ENCODE measurements around the gene RFX8.

Gene RFX8

DNA sequence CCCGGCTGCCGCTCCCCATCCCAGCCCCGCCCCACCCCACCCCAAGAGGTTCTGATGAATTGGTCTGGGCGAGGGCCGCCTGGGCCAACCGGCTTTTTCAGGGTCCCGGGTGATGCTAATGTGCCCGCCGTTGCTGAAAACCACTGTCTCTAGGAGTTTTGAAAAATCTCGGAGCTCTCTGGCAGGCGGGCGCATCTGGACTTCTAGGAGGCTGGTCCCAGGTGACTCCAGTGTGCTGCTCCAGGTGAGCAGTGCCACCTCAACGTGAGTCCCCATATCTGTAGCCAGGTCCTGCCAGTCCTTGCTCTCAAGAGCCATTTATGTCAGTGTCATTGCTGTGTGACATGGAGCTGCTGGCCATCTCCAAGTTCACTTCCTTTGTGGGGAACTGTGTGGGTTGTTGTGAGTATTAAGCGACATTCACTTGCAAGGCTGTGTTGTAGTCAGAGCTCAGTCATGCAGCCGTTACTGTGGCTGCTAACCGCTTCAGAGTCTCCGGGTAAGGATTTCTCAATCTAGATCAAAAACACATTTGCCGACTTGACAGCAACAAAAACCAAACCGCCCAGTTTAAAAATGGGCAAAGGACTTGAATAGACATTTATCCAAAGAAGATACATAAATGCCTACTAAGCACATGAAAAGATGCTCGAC lies at the start of gene RFX8:
Gene RFX8, minus strand, starts transcription at position 382 of the 654 bp plus-strand sequence. CDS start 8,264 bp downstream, outside the sequence.
- Histone ChIP-seq H3K4me1 (ENCODE audit: control insufficient read depth, insufficient read depth, low read length) (no peaks in the 10 kb centered on the region), H3K36me3 (ENCODE audit: control insufficient read depth in 2 of 2, insufficient read depth in 1 of 2, low read length in 2 of 2) (no peaks in the 10 kb centered on the region), H3K27ac (ENCODE audit: extremely low read depth, low read depth, low read length) (peak within 1 kb of the TSS; percentile 49; the same call in 1 of the 2 replicates), H3K4me3 (ENCODE audit: low read depth, low read length) (peak within 1 kb of the TSS; percentile 2; the same call in 1 of the 2 replicates), H3K9me3 (ENCODE audit: control insufficient read depth, insufficient read depth, low read depth, low read length) (no peaks in the 10 kb centered on the region)
- POLR2A ChIA-PET = interaction anchor here (0.6 kb wide), 1 partner anchor 262 kb away, joined by 3 read pairs; no protein-coding TSS in a partner anchor
- CTCF ChIA-PET = interaction anchor here (0.8 kb wide), 1 partner anchor 16 kb away, joined by 3 read pairs; no protein-coding TSS in a partner anchor
- TF ChIP-seq ZNF37A (tag by site-specific recombination; IDR thresholded peaks at IDR 0.05) (no peak), SCRT1 (tag by site-specific recombination; IDR thresholded peaks at IDR 0.05; ENCODE audit: borderline replicate concordance) (no peak), ZNF561 (tag by site-specific recombination; IDR thresholded peaks at IDR 0.05; ENCODE audit: borderline replicate concordance) (no peak), ZNF121 (tag by site-specific recombination; IDR thresholded peaks at IDR 0.05) (no peak), ZNF223 (tag by site-specific recombination; IDR thresholded peaks at IDR 0.05) (no peak), ZBTB21 (tag by site-specific recombination; IDR thresholded peaks at IDR 0.05) (no peak), ZNF416 (tag by site-specific recombination; IDR thresholded peaks at IDR 0.05) (no peak), ZNF623 (tag by site-specific recombination; IDR thresholded peaks at IDR 0.05) (no peak), ZNF701 (tag by site-specific recombination; IDR thresholded peaks at IDR 0.05) (no peak), ZNF302 (tag by site-specific recombination; IDR thresholded peaks at IDR 0.05; ENCODE audit: low read depth) (no peak), ZNF184 (tag by site-specific recombination; IDR thresholded peaks at IDR 0.05) (no peak), ZSCAN23 (tag by site-specific recombination; IDR thresholded peaks at IDR 0.05) (no peak), ZNF777 (tag by site-specific recombination; IDR thresholded peaks at IDR 0.05; ENCODE audit: borderline replicate concordance) (no peak)
- TF ChIP-seq, protein P1, sequence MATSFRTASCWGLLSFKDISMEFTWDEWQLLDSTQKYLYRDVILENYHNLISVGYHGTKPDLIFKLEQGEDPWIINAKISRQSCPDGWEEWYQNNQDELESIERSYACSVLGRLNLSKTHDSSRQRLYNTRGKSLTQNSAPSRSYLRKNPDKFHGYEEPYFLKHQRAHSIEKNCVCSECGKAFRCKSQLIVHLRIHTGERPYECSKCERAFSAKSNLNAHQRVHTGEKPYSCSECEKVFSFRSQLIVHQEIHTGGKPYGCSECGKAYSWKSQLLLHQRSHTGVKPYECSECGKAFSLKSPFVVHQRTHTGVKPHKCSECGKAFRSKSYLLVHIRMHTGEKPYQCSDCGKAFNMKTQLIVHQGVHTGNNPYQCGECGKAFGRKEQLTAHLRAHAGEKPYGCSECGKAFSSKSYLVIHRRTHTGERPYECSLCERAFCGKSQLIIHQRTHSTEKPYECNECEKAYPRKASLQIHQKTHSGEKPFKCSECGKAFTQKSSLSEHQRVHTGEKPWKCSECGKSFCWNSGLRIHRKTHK (tag by site-specific recombination; IDR thresholded peaks at IDR 0.05) = no peak
- TF ChIP-seq, protein P2, sequence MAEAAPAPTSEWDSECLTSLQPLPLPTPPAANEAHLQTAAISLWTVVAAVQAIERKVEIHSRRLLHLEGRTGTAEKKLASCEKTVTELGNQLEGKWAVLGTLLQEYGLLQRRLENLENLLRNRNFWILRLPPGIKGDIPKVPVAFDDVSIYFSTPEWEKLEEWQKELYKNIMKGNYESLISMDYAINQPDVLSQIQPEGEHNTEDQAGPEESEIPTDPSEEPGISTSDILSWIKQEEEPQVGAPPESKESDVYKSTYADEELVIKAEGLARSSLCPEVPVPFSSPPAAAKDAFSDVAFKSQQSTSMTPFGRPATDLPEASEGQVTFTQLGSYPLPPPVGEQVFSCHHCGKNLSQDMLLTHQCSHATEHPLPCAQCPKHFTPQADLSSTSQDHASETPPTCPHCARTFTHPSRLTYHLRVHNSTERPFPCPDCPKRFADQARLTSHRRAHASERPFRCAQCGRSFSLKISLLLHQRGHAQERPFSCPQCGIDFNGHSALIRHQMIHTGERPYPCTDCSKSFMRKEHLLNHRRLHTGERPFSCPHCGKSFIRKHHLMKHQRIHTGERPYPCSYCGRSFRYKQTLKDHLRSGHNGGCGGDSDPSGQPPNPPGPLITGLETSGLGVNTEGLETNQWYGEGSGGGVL (tag by site-specific recombination; IDR thresholded peaks at IDR 0.05) = no peak

DNA sequence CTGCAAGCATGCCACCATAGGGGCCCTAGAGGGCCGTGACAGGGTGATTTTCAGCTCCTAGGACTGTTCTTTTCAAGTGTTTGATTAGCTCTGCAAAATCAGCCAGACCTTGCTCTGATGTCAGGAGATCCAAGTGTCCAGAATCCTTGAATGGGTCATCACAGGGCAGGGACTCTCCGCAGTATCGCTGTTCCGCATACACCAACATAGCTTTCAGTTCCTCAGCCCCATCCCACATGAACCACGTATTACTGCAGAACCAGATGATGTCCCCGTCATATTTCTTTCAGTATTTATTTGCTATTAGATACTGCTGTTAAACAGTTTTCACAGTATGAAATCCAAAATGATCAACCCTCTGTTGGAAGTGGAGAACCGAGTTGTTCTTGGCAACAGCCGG lies 46.6 kb upstream of the RFX8 start:
- Histone ChIP-seq H3K4me3 (ENCODE audit: low read depth, low read length) (no peak overlapping the region), H3K9me3 (ENCODE audit: control insufficient read depth, insufficient read depth, low read depth, low read length) (no peaks in the 10 kb centered on the region), H3K4me1 (ENCODE audit: control insufficient read depth, insufficient read depth, low read length) (no peaks in the 10 kb centered on the region), H3K27ac (ENCODE audit: extremely low read depth, low read depth, low read length) (no peak overlapping the region), H3K36me3 (ENCODE audit: control insufficient read depth in 2 of 2, insufficient read depth in 1 of 2, low read length in 2 of 2) (no peaks in the 10 kb centered on the region)
- CTCF ChIA-PET = no interaction called here
- POLR2A ChIA-PET = interaction anchor here (0.5 kb wide), 1 partner anchor 111 kb away, joined by 3 read pairs; no protein-coding TSS in a partner anchor
- TF ChIP-seq, protein P3, sequence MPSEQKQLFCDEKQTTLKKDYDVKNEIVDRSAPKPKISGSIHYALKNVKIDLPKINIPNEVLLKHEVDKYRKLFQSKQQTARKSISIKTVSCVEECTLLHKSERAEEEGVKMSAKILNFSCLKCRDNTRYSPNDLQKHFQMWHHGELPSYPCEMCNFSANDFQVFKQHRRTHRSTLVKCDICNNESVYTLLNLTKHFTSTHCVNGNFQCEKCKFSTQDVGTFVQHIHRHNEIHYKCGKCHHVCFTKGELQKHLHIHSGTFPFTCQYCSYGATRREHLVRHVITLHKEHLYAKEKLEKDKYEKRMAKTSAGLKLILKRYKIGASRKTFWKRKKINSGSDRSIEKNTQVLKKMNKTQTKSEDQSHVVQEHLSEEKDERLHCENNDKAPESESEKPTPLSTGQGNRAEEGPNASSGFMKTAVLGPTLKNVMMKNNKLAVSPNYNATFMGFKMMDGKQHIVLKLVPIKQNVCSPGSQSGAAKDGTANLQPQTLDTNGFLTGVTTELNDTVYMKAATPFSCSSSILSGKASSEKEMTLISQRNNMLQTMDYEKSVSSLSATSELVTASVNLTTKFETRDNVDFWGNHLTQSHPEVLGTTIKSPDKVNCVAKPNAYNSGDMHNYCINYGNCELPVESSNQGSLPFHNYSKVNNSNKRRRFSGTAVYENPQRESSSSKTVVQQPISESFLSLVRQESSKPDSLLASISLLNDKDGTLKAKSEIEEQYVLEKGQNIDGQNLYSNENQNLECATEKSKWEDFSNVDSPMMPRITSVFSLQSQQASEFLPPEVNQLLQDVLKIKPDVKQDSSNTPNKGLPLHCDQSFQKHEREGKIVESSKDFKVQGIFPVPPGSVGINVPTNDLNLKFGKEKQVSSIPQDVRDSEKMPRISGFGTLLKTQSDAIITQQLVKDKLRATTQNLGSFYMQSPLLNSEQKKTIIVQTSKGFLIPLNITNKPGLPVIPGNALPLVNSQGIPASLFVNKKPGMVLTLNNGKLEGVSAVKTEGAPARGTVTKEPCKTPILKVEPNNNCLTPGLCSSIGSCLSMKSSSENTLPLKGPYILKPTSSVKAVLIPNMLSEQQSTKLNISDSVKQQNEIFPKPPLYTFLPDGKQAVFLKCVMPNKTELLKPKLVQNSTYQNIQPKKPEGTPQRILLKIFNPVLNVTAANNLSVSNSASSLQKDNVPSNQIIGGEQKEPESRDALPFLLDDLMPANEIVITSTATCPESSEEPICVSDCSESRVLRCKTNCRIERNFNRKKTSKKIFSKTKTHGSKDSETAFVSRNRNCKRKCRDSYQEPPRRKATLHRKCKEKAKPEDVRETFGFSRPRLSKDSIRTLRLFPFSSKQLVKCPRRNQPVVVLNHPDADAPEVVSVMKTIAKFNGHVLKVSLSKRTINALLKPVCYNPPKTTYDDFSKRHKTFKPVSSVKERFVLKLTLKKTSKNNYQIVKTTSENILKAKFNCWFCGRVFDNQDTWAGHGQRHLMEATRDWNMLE (tag by site-specific recombination; conservative IDR thresholded peaks at IDR 0.05; ENCODE audit: low read depth) = no peak
- TF ChIP-seq, protein P4, sequence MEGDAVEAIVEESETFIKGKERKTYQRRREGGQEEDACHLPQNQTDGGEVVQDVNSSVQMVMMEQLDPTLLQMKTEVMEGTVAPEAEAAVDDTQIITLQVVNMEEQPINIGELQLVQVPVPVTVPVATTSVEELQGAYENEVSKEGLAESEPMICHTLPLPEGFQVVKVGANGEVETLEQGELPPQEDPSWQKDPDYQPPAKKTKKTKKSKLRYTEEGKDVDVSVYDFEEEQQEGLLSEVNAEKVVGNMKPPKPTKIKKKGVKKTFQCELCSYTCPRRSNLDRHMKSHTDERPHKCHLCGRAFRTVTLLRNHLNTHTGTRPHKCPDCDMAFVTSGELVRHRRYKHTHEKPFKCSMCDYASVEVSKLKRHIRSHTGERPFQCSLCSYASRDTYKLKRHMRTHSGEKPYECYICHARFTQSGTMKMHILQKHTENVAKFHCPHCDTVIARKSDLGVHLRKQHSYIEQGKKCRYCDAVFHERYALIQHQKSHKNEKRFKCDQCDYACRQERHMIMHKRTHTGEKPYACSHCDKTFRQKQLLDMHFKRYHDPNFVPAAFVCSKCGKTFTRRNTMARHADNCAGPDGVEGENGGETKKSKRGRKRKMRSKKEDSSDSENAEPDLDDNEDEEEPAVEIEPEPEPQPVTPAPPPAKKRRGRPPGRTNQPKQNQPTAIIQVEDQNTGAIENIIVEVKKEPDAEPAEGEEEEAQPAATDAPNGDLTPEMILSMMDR (tag by site-specific recombination; IDR thresholded peaks at IDR 0.05) = no peak
- no peak for TF ChIP-seq ZNF654 (tag by site-specific recombination; IDR thresholded peaks at IDR 0.05; ENCODE audit: low read depth)
- TF ChIP-seq SALL2 (tag by site-specific recombination; IDR thresholded peaks at IDR 0.05; ENCODE audit: borderline replicate concordance) = no peak
- no peak for TF ChIP-seq ZNF585B (tag by site-specific recombination; IDR thresholded peaks at IDR 0.05)
- TF ChIP-seq ZNF239 (tag by site-specific recombination; IDR thresholded peaks at IDR 0.05) = no peak
- no peak for TF ChIP-seq ZNF768 (tag by site-specific recombination; IDR thresholded peaks at IDR 0.05)
- TF ChIP-seq, protein P5, sequence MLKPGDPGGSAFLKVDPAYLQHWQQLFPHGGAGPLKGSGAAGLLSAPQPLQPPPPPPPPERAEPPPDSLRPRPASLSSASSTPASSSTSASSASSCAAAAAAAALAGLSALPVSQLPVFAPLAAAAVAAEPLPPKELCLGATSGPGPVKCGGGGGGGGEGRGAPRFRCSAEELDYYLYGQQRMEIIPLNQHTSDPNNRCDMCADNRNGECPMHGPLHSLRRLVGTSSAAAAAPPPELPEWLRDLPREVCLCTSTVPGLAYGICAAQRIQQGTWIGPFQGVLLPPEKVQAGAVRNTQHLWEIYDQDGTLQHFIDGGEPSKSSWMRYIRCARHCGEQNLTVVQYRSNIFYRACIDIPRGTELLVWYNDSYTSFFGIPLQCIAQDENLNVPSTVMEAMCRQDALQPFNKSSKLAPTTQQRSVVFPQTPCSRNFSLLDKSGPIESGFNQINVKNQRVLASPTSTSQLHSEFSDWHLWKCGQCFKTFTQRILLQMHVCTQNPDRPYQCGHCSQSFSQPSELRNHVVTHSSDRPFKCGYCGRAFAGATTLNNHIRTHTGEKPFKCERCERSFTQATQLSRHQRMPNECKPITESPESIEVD (tag by site-specific recombination; IDR thresholded peaks at IDR 0.05) = no peak

Data from HEK293 (cell line).